H1 (cell line): ENCODE results near the gene MAPRE3. TPM values are rescaled to one million over a fixed set of nuclear protein-coding genes. Genes with fewer than 3 reads are reported as not detected.

ENCODE experiments used
- polyA plus RNA-seq, 7 experiments: library from polyadenylated mRNA; depleted of rRNA in 3 of 7; stranded (reverse) in 5 of 7; unstranded in 2 of 7; fragments of >200 nt in 5 of 7; fragments of 200-250 nt in 2 of 7; gene quantifications; 1 replicate in 5 of 7; 2 replicates in 1 of 7; 4 replicates in 1 of 7; pipeline versions ENCODE4 v1.2.1 to v1.2.3, GENCODE V29; 2011 to 2013; ENCODE audit warnings: missing spikeins in 2 of 7, mixed read lengths in 2 of 7
- total RNA-seq: library from RNA; stranded (reverse); fragmentation: NEBNext Ultra II Directional; extraction: Animal tissue kit (Norgen Biotek cat#: 25700); gene quantifications from 2 replicates; pipeline ENCODE4 v1.2.1, GENCODE V29; 2021
- TF ChIP-seq, protein P1 (sequence below): fragments of 300-600 bp; sonication (generic); IDR thresholded peaks from 2 replicates; pipeline ENCODE4 v1.7.1; 2012; ENCODE audit warnings: low read length, moderate library complexity, mild to moderate bottlenecking, inconsistent platforms; ENCODE audit not compliant: insufficient replicate concordance

MAPRE3 gene
- total and polyA plus RNA-seq, 2 of the 8 experiments (the other 6 are each of a cell fraction or from before 2014, with no cell fraction given) = 4.9 to 6.6 TPM

DNA sequence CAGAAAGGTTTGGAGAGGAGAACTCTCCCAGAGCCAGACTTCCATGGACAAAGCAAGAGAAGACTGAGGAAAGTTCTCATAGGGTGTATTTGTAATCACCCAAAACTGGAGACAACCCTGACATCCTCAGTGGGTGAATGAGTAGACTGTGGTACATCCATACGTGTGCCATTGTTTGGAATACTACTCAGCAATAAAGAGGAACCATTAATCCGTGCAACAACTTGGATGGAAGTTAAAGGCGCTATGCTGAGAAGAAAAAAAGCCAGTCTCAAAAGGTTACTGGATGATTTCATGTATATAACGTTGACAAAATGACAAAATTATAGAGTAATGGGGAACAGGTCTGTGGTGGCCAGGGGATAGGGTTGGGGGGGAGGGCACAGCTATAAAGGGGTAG lies 38.2 kb downstream of the MAPRE3 start (continued):
- TF ChIP-seq, protein P1, sequence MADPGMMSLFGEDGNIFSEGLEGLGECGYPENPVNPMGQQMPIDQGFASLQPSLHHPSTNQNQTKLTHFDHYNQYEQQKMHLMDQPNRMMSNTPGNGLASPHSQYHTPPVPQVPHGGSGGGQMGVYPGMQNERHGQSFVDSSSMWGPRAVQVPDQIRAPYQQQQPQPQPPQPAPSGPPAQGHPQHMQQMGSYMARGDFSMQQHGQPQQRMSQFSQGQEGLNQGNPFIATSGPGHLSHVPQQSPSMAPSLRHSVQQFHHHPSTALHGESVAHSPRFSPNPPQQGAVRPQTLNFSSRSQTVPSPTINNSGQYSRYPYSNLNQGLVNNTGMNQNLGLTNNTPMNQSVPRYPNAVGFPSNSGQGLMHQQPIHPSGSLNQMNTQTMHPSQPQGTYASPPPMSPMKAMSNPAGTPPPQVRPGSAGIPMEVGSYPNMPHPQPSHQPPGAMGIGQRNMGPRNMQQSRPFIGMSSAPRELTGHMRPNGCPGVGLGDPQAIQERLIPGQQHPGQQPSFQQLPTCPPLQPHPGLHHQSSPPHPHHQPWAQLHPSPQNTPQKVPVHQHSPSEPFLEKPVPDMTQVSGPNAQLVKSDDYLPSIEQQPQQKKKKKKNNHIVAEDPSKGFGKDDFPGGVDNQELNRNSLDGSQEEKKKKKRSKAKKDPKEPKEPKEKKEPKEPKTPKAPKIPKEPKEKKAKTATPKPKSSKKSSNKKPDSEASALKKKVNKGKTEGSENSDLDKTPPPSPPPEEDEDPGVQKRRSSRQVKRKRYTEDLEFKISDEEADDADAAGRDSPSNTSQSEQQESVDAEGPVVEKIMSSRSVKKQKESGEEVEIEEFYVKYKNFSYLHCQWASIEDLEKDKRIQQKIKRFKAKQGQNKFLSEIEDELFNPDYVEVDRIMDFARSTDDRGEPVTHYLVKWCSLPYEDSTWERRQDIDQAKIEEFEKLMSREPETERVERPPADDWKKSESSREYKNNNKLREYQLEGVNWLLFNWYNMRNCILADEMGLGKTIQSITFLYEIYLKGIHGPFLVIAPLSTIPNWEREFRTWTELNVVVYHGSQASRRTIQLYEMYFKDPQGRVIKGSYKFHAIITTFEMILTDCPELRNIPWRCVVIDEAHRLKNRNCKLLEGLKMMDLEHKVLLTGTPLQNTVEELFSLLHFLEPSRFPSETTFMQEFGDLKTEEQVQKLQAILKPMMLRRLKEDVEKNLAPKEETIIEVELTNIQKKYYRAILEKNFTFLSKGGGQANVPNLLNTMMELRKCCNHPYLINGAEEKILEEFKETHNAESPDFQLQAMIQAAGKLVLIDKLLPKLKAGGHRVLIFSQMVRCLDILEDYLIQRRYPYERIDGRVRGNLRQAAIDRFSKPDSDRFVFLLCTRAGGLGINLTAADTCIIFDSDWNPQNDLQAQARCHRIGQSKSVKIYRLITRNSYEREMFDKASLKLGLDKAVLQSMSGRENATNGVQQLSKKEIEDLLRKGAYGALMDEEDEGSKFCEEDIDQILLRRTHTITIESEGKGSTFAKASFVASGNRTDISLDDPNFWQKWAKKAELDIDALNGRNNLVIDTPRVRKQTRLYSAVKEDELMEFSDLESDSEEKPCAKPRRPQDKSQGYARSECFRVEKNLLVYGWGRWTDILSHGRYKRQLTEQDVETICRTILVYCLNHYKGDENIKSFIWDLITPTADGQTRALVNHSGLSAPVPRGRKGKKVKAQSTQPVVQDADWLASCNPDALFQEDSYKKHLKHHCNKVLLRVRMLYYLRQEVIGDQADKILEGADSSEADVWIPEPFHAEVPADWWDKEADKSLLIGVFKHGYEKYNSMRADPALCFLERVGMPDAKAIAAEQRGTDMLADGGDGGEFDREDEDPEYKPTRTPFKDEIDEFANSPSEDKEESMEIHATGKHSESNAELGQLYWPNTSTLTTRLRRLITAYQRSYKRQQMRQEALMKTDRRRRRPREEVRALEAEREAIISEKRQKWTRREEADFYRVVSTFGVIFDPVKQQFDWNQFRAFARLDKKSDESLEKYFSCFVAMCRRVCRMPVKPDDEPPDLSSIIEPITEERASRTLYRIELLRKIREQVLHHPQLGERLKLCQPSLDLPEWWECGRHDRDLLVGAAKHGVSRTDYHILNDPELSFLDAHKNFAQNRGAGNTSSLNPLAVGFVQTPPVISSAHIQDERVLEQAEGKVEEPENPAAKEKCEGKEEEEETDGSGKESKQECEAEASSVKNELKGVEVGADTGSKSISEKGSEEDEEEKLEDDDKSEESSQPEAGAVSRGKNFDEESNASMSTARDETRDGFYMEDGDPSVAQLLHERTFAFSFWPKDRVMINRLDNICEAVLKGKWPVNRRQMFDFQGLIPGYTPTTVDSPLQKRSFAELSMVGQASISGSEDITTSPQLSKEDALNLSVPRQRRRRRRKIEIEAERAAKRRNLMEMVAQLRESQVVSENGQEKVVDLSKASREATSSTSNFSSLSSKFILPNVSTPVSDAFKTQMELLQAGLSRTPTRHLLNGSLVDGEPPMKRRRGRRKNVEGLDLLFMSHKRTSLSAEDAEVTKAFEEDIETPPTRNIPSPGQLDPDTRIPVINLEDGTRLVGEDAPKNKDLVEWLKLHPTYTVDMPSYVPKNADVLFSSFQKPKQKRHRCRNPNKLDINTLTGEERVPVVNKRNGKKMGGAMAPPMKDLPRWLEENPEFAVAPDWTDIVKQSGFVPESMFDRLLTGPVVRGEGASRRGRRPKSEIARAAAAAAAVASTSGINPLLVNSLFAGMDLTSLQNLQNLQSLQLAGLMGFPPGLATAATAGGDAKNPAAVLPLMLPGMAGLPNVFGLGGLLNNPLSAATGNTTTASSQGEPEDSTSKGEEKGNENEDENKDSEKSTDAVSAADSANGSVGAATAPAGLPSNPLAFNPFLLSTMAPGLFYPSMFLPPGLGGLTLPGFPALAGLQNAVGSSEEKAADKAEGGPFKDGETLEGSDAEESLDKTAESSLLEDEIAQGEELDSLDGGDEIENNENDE = no peak
